GM18517 (cell line): ENCODE results near the gene ZNF746.
"Not testable (repeated sequence)": the region's sequence is repeated elsewhere in the genome, so short reads cannot be mapped to it uniquely, and the experiment has no call there.

Experiments used
- ATAC-seq: cut with Tn5 transposase; IDR thresholded peaks from one replicate; pipeline ENCODE4 v1.9.1; 2021; ENCODE audit warnings: mild to moderate bottlenecking, moderate library complexity; ENCODE audit not compliant: unreplicated experiment

Gene ZNF746

DNA sequence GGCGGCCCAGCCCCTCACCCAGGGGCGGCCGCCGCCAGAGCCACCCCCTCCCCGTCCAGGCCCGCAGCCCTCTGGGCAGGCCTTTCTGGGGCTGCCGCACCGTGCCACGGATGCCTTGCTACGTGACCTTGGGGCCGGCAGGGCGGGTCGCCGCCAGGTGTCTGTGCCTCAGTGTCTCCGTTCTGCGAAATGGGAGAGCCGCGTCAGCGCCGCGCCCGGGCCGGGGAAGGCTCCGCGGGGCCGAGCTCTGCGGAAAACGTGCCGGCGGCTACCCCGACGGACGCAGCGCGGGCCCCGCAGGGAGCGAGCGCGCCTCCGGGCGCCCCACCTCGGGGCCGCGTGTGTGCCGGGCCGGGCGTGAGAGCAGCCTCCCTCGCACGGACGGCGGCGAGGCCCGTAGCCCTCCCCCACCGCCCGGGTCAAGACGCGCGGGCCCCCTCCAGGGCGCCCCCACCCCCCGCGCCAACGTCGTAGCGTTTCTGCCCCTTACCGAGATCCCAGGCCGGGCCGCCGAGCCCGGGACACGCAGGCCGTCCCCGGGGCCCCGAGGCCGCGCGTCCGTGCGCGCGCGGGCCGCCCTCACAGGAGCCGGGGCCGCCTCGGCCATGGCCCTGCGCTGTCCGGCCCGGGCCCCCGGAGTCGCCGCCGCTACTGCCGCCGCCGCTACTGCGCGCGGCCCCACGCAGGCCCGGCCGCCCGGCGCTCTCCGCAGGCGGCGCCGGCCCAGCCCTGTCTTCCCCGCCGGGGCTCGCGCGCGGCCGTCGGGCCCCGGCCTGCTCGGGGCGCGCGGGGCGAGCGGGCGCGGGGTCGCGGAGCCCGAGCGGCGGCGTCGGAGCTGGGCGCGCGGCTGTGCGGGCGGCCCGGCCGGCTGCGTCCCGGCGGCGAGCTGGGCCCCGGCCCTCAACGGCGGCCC lies 37.8 kb downstream of the ZNF746 start:
- ATAC-seq, result peak; percentile 32

DNA sequence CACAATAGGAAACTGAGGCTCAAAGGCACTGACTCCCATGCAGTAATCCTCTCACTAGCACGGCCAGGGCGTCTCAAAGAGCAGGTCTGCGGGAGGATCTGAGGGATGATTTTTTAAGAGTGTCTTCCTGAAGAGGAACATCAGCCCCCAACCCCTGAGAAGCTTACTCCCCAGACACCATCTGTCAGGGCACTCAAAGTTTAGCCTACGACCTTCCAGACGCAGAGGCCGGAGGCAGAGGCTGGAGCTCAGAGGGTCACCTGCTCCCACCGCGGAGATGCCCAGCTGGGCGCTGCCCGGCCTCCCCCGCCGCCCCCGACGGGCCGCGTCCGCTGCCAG lies 38.4 kb downstream of the ZNF746 start:
- ATAC-seq, result no peak

DNA sequence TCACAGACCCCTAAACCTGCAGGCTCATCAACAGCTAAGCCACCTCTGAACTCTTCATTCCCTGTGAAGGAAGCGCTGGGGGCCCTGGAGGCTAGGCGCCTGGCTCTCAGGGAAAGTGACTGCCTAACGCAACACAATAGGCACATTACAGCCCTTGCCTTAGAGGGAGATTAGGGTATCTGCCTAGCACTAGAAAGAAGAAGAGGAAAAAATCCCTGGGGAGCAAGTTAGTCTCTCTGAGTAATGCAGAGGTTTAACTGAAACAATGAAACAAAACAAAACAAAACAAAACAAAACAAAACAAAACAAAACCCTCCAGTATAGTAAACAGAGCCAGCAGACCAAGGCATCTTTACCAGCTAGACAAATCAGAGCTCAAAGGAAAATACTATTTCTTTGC lies 39.4 kb downstream of the ZNF746 start:
- ATAC-seq, result no peak

DNA sequence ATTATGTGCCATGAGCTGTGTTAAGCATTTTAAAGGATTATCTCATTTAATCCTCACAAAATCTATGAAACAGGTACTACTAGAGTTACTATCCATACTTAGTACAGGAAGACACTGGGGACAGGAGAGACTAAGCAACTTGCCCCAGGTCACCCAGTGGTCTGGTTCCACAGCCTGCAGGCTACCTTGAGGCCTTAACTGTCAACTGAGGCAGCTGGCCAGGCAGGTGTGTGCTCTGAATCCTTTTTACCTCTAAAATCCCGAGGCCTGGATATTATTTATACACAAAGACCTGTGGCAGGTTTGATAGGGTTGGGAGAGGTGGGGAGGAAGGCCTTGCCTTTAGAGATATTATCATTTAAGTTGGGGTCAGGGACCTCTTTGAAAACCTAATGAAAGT lies 39.8 kb downstream of the ZNF746 start:
- ATAC-seq, result no peak

DNA sequence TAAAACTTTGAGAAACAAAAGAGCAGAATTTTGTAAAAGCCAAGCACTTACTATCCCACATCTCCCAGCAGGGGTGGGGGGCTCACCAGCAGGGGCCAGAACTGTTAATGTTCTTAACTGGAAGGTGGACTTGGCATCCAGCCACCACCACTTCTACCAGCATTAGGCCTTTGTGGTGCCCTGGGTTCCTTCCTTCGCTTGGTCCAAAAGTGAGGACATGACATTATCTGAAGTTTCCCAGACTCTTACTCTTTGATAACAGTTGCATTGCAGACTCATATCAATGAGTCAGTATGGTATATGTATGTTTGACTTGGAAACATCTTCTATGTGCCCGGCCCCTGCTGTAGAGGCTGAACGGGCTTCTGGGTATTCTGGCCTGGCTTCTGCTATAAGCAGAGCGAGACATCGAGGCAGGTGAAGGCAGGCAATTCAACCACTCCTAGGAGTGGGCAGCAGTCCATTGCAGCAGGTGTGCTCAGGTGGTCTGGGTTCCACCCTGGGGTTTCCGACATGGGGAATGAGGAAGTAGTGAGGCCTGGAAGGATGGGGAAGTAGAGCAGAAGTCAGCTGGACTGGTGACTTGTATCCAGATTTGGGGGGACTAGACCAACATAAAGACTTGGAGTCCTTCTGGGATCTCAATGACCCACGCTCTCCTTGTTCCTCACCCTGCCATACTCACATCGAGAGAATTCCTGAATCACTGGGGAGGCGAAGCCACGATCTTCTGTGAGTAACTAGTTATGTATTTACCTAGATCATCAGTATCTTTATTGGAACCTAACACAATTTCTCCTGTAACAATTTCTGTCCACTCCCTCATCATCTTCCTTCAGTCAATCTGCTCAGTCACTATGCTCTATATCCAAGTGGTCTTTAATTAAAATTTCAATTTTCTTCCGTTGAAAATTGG lies 40.8 kb downstream of the ZNF746 start:
- no peak for ATAC-seq

DNA sequence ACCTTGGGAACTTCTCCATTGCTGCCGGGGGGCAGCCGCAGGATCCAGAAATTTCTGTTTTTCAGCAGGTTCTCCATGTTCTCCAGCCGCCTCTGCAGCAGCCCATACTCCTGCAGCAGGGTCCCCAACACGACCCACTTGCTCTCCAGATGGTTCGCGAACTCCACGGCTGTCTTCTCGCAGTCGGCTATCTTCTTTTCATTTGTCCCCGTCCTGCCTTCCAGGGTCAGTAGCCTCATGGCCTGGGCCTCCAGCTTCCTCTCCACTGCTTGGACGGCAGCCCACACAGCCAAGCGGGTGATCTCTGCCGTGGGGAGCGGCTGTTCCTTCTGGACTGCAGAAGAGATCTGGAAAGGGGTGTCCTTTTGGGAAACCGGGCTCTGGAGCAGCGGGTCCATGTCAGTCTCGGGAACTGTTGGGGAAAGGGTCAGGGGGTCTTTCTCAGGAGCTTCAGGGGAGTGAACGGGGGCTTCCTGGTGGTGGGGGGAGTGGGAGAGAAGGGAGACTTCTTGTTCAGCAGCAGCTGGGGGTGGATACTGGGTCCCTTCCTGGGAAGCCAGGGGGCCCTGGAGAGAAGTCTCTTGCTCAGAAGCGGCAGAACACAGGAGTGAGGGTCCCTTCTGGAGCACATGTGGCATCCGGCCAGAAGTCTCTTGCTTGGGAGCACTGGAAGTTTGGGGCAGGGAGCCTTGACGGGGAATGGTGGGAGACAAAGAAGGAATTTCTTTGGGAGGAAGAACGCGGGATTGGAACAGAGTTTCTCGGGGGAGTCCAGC lies 42.2 kb downstream of the ZNF746 start:
- ATAC-seq, result no peak

DNA sequence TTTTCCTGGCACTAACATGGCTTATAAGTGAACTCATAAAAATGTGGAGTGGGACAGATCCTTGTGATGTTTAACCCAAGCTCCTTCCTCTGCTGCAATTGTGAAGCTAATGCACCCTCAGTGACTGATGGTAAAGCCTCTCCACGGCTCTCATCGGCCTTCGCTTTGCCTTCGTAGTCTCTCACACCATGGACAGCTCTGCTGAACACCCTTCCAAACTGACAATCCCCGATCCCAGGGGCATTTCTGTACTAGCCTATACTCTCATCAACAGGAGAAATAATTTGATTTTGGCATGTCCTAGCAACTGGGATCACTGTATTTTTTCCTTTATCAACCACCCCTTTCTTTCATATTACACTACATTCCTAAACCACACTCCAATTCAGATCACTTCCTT lies 42.9 kb downstream of the ZNF746 start:
- ATAC-seq, result no peak

DNA sequence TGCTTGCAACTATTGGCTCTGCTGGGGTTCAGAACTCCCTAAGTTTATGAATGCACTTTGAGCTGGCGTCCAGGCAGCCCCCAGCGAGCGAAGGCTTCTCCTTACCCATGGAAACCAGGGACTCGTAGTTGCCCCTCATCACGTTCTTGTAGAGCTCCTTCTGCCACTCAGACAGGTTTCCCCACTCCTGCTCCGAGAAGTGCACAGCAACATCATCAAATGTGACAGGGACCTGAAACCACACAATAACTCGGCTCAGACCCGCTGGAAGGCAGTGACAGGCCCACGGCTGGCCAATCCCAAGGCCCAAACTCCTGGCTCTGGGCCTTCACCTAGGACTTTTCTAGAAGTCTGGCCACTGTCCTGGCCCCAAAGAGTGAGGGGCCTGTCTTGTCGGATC lies 43.6 kb downstream of the ZNF746 start:
- no peak for ATAC-seq

DNA sequence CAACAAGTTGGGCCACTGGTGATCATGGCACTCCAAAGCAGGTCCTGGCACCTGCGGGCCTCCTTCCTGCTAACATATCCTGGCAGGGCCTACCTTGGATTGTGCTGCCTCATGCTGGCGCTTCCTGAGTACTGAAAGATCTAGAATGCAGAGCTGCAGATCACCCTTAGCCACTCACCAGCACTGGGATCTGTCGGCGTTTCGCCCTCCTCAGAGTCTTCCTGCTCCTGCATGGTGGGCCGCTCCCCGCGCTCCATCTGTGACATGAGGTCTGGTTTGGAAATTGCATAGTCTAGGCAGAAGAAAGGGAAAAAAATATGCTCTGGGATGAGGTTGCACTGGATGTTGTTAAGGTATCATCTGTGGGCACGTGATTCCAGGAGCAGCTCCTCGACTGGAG lies 46.8 kb downstream of the ZNF746 start:
- no peak for ATAC-seq

DNA sequence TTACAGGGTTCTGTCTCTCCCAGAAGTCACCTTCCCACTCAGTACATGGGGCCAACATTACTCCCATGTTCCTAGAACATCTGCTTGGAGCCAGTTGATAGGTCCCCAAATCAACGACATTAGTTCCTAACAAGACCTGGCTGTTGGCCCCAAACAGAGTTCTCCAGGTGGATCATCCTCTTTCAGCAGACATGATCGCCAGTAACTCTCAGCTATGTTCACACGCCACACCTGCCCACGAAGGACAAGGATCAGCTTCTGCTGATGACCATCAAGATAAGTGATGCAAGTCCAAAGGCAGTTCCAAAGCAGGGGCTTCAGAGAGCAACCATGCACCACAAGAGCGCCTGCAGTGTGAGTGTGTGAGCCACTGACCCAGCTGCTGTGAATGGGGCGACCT lies 47.7 kb downstream of the ZNF746 start:
- no peak for ATAC-seq

DNA sequence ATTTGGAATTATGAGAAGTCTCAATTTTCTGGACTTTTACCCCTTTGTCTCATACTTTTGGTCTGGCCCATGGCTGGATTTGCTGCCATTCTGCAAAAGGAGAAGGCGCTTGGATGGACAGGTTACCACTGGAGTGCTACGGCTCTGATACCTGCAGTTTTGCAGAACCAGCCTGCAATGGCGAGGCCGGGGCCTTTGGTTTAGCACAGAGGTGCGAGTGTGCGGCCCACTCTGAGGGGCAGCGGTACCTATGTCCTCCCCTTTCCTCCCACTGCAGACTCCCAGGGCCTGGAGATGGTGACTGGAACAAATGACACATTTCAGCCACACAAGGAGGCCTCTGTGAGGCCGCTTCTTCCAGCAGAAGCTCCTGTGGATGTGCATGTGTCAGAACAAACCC lies 48.6 kb downstream of the ZNF746 start:
- no peak for ATAC-seq

DNA sequence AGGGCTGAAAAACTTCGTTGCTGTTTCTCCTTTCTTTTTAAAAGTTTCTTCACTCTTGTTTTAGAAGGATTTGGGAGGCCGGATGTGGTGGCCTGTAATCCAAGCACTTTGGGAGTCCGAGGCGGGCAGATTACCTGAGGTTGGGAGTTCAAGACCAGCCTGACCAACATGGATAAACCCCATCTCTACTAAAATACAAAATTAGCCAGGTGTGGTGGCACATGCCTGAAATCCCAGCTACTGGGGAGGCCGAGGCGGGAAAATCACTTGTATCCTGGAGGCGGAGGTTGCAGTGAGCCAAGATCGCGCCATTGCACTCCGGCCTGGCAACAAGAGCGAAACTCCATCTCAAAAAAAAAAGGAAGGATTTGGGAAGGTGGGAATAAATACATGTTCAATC lies 51.6 kb downstream of the ZNF746 start:
- ATAC-seq, result not testable (repeated sequence)

DNA sequence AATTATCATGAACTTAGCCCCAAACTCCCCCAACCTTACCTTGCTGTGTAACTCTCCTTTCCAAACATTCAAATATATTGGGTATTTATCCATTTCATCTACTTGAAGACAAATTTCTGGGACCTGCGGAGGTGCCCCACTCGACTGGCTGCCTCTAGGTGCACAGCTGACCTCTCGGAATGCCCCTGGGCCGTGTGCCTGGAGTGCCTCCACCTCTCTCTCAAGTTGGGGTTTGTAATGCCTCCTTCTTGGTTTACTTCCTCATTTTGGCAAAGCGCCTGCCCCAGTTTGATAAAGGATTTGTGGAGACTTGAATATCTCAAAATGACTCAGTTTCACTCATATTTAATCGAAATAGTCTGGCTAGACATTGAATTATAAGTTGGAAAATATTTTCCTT lies 53.3 kb downstream of the ZNF746 start:
- ATAC-seq, result no peak

DNA sequence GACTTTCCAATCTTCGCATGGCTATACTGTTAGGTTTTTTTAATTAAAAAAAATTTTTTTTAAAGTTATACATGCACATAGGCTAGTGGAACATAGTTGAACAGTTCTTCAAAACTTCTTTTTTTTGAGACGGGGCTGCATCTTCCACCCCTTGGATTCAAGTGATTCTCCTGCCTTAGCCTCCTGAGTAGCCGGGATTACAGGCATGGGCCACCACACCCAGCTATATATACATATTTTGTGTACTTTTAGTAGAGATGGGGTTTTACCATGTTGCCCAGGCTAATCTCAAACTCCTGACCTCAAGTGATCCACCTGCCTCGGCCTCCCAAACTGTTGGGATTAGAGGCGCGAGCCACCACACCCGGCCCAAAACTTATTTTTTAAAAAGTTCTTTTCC lies 54.1 kb downstream of the ZNF746 start:
- no peak for ATAC-seq

DNA sequence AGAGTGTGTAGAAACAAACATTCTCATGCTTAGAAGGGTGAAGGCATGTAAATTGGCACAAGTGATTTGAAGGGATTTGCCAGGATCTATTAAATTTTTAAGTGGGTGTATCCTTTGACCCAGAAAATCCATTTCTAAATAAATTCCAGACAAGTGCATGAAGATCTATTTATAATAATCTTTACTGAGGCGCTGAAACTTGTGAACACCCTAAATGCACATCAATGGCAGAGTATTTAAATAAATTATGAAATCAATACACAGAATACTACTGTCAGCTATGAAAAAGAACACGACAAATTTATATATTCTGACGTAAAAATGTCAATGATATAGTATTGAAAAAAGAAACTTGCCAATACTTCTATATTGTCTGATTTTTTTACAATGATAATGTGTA lies 54.7 kb downstream of the ZNF746 start:
- no peak for ATAC-seq

DNA sequence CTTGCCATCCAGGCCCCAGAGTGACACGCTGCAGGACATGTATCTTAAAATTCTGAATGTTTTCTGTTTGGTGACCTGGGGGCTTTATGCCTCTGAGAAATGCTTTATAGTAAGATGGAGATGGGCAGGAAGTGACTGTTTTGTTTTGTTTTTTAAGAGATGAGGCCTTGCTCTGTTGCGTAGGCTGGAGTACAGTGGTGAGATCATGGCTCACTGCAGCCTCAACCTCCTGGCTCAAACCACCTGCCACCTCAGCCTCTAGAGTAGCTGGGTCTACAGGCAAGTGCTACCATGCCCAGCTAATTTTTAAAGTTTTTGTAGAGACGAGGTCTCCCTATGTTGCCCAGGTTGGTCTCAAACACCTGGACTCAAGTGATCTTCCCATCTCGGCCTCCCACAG lies 57.4 kb downstream of the ZNF746 start:
- ATAC-seq, result no peak

DNA sequence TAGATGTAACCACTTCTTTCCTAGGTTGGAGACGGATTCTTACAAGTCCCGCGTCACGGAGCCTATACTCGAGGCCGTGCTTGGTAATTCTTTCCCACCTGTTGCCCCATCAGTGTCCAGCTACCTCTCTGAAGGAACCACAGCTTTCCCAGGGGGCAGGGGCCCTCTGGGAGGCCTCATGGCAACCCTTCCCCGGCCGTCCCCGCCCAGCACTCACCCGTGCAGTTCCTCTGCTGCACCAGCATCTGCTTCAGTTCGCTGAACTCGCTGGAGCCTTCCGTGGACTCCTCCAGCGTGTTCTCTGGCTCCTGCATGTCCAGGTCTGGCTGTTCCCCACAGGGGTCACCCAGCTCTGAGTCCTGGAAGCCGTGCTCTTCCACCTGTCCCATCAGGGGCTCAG lies 61.3 kb downstream of the ZNF746 start:
- ATAC-seq, result no peak

DNA sequence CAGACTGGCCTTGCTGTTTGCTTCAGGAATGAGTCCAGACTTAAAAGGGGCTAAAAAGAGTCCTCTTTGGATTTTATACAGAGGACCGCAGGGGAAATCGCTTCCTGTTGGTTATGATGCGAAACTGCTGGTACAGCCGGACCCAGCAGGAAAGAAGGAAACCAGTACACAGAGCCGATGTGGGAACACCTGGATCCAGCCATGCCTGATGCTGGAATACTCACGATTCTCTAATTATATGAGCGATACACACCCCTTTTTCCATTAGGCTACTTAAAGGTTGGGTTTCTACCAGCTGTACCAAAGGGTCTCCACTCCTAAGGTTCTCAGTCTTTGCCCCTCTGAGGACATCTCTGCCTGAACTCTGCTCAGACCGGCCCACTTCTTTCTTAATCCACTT lies 64.5 kb downstream of the ZNF746 start:
- ATAC-seq, result no peak

DNA sequence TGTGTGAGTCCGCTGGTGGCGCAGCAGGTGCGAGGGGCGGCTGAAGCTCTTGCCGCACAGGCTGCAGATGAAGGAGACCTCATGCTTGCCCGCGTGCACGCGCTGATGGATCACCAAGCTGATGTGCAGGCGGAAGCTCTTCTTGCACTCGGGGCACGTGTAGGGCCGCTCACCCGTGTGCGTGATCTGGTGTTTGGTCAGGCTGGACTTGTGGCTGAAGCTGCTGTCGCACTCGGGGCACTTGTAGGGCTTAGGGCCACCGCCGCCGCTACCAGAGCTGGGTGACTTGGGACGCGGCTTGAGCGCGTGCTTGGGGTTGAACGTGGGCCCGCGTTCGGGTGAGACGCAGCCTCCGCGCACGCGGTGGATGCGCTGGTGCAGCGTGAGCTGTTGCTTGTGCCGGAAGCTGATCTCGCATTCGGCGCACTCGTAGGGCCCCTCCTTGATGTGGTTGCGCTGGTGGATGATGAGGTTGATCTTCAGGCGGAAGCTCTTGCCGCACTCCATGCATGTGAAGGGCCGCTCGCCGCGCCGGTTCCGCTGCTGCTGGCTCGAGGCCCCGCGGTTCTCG lies 65.4 kb downstream of the ZNF746 start:
- ATAC-seq, result no peak

DNA sequence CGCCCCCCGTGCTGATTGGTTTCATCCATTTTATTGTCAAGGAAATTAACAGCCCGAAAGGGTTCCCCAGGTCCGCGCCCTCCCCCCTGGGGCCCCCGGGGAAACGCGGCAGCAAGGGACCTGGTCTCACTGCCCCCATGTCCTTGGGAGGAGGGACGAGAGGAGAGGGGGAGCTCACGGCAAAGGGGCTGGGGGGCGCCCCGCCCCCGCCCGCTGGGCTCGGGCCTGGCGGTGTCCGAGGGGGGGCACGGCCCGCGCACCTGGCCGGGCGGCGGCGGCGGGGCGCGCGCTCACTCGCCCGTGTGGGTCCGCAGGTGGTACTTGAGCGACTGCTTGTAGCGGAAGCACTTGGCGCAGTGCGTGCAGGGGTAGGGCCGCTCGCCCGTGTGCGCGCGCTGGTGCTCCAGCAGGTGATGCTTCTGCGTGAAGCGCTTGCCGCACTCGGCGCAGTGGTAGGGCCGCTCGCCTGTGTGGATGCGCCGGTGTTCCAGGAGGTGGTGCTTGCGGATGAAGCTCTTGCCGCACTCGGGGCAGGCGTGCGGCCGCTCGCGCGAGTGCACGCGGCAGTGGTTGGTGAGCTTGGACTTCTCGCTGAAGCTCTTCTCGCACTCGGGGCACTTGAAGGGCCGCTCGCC lies 66.0 kb downstream of the ZNF746 start:
- no peak for ATAC-seq

DNA sequence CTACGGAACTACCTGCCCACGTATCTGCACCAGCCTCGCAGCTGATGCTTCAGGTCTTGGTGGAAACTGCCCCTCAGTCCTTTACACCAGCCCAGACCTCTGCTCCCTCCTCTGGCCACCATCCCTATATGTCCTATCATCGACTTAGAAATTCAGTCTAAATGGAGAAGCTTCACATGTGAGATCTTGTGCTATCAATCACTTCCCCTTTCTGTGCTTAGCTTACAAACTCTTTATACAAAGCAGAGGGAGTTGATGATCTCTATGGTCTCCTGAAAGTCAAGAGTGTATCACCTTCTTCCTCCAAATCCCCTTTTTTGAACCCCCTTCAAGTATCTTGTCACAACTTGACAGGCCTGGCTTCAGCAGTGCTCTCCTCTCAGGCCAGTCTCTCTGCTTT lies 67.4 kb downstream of the ZNF746 start:
- no peak for ATAC-seq
